ENCODE results near the gene HDAC4.

- TF ChIP-seq CTCF (IDR thresholded peaks at IDR 0.05) (no peak), ZFX (IDR thresholded peaks at IDR 0.05; ENCODE audit: borderline replicate concordance) (no peak)
These were observed 4.3 kb upstream of the HDAC4 start for GRCh38 chr2:239405071-239405470.

All from 22Rv1 (cell line).